ENCODE data around the gene SNED1. TPM values are rescaled to one million over a fixed set of nuclear protein-coding genes. Genes with fewer than 3 reads are reported as not detected.
"Not testable (repeated sequence)": the region's sequence is repeated elsewhere in the genome, so short reads cannot be mapped to it uniquely, and the experiment has no call there.

The SNED1 gene
- total RNA-seq, 1 donor from 2014 or later, result 18.5 TPM

DNA sequence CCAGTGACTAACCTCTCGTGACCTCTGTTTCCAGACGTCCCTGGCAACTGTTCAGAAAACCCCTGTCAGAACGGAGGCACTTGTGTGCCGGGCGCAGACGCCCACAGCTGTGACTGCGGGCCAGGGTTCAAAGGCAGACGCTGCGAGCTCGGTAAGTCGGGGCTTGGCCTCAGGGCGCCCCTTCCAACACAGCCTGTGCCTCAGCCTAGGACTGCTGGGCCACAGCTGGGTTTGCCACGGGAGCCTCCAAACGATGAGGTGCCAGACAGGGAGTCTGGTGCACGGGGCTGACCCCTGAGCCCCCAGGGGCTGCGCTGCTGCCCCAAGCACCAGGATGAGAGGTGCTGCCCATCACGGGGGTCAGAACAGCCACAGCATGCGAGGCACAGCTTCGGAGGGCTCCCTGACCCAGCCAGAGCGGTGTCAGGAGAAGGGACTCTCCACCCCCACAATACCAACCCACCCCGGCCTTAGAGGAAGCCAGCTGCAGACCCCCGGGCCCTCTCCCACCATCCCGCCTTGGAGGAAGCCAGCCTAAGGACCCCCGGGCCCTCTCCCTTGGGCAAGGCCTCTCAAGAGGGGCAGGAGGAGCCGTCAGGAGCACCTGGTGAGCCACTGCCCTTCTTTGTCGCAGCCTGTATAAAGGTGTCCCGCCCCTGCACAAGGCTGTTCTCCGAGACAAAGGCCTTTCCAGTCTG is 83.4 kb downstream of the SNED1 start:
- no peak for DNase-seq (ENCODE audit: low read depth)

DNA sequence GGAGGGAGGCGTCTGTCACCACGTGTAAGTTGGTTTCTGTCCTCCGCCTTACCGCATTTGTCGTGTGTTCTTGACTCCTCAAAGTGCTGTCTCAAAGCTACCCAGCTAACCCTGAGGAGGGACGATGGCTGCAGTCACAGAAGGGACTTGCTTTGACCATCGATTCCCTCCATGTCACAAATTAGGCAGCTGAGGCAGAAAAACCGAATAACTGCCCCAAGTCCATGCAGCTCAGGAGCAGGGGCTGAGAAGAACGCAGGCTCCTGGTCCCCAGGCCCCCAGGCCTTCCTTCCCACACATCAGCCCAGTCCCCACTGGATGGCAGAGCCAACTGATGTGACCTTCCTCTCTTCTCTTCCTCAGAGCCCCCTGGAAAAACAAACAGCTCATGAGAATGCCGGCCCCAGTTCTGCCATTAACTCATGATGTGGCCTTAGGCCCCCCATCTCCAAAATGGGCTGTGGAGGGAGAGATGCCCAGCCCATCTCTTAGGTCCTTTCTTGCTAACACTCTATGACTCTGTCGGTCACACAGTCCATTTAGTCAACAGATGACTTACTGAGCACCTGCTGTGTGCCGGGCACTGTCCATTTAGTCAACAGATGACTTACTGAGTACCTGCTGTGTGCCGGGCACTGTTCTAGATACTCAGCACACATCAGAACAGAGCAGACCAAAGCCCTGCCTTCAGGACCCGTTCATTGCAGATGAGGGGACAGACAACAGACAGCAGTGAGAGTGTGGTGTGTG is 84.1 kb downstream of the SNED1 start:
- peak; percentile 19 for DNase-seq (ENCODE audit: low read depth)

DNA sequence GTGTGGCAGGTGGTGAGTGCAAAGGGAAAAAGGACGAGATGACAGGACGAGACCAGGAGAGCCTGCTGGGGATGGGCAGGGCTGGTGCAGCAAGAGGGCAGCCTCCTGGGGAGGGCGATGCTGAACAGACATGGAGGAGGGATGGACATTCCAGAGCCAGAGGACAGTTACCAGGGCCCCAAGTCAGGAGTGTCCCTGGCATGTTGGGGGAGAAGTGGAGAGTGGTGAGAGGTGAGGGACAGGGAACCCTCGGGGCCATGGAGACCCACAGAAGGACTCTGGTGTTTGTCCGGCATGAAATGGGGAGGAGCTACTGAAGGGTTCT is 84.6 kb downstream of the SNED1 start:
- DNase-seq (ENCODE audit: low read depth), result no peak

DNA sequence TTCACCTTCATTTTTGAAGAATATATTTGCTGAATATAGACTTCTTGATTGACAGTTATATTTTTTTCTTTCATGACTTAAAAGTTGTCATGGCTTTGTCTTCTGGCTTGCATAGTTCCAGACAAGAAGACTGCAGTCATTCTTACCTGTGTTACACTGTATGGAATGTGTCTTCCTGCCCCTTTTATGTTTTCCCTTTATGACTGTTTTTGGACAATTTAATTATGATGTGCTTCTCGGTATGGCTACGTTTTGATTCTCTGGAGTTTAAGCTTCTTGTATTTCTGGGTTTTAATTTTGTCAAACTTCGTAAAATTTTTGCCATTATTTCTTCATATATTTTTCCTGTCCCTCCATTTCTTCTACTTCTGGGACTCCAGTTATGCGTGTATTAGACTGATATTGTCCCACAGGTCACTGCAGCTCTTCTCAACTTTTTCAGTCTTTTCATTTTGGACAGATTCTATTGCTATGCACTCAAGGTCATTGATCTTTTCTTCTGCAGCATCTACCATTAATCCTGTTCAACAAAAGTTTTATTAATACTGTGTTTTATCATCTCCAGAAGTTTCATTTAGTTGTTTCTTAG is 86.5 kb downstream of the SNED1 start:
- no peak for DNase-seq (ENCODE audit: low read depth)

DNA sequence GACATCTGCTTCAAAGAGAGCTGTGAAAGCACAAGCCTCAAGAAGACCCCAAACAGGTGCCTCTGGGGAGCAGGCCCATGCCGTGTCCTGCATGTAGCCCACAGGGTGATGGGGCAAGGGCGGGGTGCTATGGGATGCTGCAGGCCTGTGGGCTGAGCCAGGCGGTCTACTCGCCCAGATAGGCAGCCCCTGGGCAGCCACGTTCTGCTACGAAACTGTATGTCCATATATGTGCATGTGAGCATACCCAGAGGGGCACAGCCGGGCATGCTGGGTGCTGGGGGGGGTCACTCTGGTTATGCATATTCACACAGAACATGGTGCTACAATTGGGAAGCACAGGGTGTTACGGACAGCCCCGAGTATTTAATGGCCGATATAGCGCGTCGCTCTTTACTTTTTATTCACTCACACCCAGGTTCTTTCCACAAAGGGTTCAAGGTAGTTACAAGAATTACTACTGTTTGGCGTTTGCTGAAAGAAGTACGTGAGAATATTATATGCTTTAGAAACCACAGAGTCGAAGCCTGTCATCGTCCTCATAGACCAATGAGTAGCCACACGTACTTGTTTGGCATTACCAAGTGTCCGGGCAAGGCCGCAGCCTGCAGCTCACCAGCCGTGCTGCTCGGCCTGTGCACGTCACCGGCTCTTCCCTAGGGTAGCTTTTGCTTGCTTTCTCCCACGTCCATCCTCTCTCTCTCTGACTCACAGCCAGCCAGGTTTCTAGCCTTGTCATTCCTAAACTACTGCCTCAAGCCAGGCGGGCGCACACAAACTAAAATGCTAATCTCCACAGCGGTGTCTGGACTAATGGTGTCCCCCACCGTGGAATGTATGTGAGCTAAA is 89.2 kb downstream of the SNED1 start:
- DNase-seq (ENCODE audit: low read depth), result no peak

DNA sequence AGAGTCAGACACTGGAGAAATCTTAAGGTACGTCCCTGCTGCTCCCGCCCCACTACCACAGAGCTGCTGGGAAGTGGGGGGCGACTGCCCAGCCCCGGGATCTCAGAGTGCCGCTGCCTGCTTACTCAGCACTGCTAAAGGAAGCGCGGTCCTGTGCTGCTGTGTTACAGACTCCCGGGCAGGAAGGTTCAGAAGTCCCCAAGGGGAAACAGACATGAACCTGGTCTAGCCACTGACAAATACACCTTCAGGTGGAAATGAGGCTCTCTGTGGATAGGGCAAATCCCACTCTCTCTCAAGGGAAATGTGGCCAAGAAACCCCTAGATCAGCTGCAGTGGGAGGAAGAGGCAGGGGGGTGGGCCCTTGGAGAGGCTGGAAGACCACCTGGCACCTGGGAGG is 90.0 kb downstream of the SNED1 start:
- DNase-seq (ENCODE audit: low read depth), result no peak

DNA sequence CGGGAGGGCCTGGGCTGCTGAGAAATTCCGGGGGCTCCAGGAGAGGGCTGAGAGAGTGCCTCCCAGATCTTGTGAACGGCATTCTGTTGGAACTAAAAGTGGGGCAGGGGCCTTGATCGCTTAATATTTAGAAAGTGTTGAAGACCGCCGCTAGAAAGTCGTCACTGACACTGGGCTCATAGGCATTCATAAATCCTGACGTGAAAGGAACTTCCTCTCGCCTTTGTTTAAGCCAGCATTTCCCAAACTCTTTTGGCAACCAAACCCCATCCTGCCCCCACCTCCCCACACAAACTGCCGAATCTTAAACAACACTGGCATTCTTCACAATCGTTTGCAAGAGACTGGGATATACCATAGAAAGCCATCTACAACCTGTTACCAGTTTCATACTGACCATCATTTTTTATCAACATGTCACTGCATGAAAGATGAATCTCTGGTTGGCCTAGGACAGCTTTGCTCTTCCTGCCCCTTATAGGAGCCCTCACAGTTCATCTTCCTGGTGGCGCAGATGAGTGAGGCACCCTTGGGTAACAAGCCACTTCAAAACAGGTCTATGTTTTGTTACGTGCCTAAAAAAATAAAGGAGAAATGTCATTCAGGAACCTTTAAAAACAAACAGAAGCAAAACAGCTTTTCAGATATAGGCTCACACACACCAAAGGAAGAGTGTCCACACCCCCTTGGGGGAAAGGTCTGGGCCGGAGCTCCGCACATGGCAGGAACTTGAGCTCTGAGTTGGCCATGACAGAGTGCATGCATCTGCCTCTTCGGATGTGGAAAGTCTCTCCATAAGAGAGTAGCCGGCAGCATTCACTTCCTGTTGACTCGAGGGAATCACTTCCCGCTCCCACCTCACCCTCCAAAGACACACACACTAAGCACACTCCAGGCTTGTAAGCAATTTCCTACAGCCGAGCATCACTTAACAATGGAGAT is 90.6 kb downstream of the SNED1 start:
- no peak for DNase-seq (ENCODE audit: low read depth)

DNA sequence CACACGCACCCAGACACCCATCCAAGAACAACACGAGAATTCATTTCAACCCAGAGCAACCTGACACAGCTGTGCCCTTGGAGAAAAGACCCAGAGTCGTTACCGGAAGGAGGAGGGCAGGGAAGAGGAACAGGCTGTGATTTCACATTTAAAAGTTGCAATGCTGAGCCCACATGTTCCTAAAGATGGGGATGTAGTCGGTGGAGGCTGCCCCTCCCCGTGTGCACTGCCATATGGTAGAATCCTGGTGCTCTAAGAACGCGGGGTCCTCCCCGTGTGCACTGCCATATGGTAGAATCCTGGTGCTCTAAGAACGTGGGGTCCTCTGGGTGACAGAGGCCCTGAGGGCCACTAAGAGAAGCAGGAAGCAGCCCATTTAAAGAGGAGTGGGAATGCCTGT is 92.8 kb downstream of the SNED1 start:
- DNase-seq (ENCODE audit: low read depth), result no peak

DNA sequence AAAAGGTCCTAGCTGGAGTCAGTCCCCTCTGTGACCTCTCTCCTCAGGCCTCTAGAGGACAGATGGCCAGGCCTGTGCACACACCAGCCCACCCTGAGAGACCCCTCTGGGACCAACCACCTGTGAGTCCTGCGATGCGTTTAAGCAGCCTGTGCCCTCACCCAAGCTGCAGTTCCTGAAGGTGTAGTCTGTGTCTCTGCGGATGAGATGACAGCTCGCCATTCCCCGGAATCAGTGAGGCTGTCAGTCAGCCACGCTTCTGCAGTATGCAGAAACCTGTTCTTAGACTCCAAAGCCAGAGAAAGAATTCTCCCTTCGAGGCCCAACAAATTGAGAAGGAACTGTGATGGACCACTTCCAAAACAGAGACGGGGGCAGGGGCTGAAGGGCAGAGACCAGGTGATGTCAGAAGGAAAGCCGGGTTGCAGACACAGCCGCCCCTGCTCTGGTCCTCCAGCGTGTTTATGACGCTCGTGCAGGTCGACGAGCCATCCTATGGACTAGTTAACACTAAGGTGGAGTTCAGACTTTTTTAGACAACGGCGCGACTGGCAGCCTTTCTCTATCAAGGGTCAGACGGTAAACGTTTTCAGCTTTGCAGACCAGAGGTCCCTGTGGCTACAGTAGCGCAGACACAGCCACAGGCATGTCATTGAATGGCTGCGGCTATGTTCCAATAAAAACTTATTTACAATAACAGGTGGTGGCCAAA is 93.5 kb downstream of the SNED1 start:
- DNase-seq (ENCODE audit: low read depth), result peak; percentile 27

DNA sequence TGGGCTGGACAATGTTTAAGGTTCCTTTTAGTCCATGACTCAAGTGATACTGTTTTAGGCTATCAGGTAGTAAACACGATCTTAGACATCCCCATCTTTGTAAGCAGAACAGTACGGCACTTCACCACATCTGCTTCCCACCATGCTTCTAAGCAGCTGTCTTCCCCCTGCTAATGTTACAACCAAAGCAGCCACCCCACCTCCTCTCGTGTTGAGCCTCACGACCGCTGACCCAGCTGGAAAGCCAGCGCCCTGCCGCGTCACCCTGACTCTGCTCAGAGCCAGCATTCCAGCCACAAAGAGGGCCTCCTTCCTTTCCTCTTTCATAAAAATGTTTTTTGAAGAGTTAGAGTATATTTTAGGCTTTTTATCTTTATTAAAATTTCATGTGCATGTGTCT is 94.3 kb downstream of the SNED1 start:
- DNase-seq (ENCODE audit: low read depth), result peak; percentile 78

DNA sequence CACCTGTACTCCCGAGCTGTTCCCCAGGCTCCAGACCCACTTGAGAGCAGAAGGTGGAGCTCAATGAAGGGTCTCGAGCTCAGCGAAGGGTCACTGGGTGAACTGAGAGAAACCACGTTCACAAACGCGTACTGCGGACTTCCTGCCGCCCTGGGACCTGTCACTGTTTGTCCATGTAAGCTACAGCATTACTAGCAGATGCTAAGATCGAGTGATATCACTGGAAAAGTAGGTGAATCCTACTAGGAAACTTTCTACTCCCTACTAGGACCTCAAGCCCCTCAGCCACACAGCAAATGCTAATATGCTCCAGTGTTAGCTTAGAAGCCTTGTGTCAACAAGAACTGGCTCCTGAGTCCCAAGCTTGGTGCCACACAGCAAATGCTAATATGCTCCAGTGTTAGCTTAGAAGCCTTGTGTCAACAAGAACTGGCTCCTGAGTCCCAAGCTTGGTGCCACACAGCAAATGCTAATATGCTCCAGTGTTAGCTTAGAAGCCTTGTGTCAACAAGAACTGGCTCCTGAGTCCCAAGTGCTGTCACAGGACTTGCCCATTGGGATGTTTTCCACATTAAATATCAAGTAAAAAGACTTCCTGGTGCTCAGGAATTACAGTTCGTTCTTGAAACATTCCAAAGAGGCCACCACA is 94.8 kb downstream of the SNED1 start:
- not testable (repeated sequence) for DNase-seq (ENCODE audit: low read depth)

DNA sequence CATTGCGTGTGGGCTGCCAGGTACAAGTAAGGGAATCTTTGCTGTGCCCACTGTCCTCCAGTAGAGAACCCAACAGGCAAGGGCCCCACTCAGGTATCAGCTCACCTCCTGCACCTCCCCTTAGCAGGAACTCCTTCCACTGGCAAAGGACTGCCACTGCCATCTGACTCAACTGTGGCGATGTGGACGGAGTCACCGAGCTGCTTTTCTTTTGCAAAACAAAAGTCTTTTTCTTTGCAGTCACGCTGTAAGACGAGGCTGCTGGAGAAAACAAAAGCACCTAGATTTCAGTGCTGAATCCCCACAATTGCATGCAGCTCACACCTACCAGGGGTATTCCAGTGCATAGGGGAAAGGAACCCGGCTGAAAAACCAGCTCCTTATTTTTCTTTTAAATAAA is 95.8 kb downstream of the SNED1 start:
- DNase-seq (ENCODE audit: low read depth), result no peak

DNA sequence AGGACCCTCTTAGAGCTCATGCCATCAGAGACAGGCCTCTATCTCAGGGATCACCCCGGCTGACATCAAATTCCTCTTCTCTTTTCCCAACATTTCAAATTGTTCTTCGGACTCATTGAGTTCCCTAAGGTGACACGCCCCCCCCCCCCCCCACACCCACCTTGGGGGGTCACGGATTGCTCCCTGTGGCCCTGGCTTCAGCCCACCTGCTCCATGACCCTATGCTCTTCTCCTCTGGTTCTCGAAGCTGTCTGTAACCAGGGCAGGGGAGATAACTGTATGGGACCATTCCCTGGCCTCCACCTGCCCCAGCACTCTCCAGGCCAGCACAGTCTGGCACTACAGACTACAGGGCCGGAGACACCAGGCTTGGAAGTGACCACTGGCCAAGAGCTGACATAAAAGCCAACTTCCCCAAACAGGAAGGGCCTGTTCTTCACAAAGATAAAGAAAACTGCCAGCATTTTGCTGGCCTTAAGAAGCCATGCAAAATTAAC is 96.6 kb downstream of the SNED1 start:
- DNase-seq (ENCODE audit: low read depth), result no peak

DNA sequence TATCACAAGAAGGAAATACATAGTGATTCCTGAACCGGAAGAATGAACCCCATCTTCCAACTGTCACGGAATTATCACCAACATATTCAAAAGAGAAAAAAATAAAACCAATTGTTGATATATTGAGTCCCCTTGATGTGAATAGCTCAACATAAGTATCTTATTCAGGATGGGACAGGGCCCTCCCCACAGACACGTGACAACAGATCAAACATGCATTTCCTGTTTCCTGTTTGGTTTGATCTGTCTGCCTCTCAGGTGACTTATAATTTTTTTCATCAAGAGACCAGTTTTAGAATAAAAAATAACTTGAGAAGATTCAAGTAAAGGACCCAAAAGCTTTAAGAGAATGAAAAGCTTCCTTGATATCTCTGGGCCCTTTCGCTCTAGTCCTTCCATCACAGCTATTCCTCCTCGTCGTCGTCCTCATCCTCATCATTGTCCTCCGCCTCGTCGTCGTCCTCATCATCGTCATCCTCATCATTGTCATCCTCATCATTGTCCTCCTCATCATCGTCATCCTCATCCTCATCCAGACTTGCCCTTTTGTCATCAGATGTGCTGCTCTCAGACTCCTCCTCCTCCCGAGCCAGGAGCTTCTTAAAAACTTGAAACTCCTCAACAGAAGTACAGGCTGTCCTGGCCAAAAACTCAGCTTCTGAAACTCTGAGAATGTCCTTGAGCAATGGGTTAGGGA is 97.3 kb downstream of the SNED1 start:
- DNase-seq (ENCODE audit: low read depth), result no peak

DNA sequence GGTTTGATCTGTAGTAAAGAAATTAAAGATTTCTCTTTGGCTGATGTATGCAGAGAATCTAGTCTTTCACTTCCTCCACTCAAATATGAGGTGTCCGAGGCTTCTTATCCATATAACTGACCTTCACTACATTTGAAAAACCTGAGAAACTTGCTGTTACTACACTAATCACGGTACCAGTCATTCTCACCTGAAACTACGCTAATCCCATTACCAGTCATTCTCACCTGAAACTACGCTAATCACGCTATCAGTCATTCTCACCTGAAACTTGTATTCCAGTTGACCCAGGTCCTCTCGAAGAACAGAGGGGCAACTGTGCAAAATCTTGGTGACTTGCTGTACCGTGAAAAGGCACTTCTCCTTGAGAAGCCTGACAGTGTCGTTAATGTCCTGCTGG is 98.6 kb downstream of the SNED1 start:
- DNase-seq (ENCODE audit: low read depth), result no peak

DNA sequence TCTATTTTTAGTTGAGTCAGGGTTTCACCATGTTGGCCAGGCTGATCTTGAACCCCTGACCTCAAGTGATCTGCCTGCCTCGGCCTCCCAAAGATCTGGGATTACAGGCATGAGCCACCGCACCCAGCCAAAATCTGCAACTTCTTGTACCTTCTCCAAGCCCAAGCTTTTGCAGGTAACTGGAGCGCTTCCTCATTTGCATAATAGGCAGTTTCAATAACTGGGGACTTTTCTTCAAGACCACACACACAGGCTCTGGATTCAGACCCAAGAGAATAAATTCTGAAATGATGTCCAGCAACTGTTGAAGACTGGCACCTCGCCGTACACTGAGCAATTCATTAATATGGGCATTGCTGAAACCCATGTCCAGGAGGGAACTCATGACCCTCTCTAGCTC is 100.8 kb downstream of the SNED1 start:
- DNase-seq (ENCODE audit: low read depth), result no peak

DNA sequence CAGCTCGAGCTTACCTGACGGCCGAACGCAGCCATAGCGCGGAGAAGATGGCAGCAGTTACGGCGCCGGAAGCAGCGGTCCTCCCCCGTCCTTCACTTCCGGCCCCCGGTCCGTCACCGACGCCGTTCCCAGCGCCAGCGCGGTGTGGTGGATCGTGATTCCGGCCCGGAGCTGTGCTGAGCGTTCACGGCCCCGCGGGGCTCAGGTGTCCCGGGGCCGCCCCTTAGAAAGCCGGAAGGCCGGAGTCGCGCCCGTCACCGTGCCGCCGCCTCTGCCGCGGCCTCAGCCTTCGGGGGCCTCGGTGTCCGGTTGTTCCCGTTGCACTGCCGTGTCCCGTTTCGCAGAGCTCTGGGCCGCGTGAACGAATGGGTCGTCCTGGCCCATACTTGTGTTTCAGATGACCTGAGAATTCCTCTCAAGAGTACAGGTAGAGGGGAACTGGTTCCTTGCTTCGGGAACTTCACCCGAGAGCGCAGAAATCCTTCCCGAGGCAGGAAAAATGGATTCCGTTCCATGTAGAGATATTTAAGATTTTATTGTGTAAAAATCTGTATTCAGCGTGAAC is 103.9 kb downstream of the SNED1 start, which contains the start of gene MTERF4:
MTERF4 (minus strand) TSS at position 49 of the 565 bp plus-strand sequence; CDS start at position 35, 14 bp downstream.
- DNase-seq (ENCODE audit: low read depth), result peak; percentile 91

DNA sequence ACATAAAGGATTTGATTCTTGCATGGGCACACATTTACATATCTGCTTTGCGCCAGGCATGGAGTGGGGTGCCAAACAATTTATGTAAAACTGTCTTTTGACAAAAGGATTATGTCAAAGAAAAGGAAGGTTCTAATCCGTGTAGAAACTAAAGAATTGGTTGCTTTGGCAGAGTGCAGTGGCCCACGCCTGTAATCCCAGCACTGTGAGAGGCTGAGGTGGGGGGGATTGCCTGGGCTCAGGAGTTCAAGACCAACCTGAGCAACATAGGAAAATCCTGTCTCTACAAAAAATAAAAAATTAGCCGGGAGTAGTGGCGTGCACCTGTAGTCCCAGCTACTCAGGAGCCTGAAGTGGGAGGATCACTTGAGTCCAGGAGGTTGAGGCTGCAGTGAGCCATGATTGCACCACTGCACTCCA is 104.8 kb downstream of the SNED1 start:
- no peak for DNase-seq (ENCODE audit: low read depth)

All from myocyte (in vitro differentiated cells).